ENCODE results near the gene WFDC11. TPM values are rescaled to one million over a fixed set of nuclear protein-coding genes. Genes with fewer than 3 reads are reported as not detected.

WFDC11 gene
- total RNA-seq, 1 experiment from 2014 or later, result not detected

GRCh38 chr20:45612314-45612713, 57.7 kb downstream of the WFDC11 start:
- peaks cover 5 to 6% of the 10 kb centered on the region in 2 experiments; a peak in 4 of 5 replicates for H3K9me3 Mint-ChIP-seq
- peaks cover 12 to 13% of the 10 kb centered on the region in 2 experiments for H3K4me1 Mint-ChIP-seq
- no peak overlapping the region for H3K14ac ChIP-seq (ENCODE audit: insufficient read depth, low read length)
- no peak overlapping the region for H4K8ac ChIP-seq (replicated peaks; ENCODE audit: insufficient read length, low read depth, low read length)
- TF ChIP-seq CTCF (conservative IDR thresholded peaks at IDR 0.05), result no peak
- H2AFZ ChIP-seq (ENCODE audit: low read length), result no peak overlapping the region
- H2BK12ac ChIP-seq (ENCODE audit: insufficient read length, low read depth, low read length), result no peak overlapping the region
- no peak overlapping the region for H3K4ac ChIP-seq (ENCODE audit: low read depth, low read length)
- no peak overlapping the region for H3K27ac ChIP-seq (ENCODE audit: insufficient read length, low read depth, low read length)
- H3T11ph ChIP-seq (ENCODE audit: low read length), result no peak overlapping the region
- no peaks in the 10 kb centered on the region; the same call in 1 of the 2 replicates for H3K27me3 Mint-ChIP-seq (ENCODE audit: low read depth)
- no peak overlapping the region for H3K23ac ChIP-seq (ENCODE audit: insufficient read length, low read depth, low read length)
- H3K79me2 ChIP-seq (ENCODE audit: insufficient read depth, low read length), result no peaks in the 10 kb centered on the region
- no peaks in the 10 kb centered on the region for H3K23me2 ChIP-seq (ENCODE audit: insufficient read length, low read depth, low read length, poor library complexity, severe bottlenecking)
- H3K27me3 ChIP-seq (ENCODE audit: insufficient read depth, low read length), result no peaks in the 10 kb centered on the region
- H3K18ac ChIP-seq (ENCODE audit: insufficient read length, low read depth, low read length), result no peak overlapping the region
- H3K4me2 ChIP-seq (ENCODE audit: insufficient read depth, insufficient read length, low read length), result no peak overlapping the region
- H4K20me1 ChIP-seq (ENCODE audit: control insufficient read depth, insufficient read depth, insufficient read length), result no peaks in the 10 kb centered on the region
- no peak overlapping the region for H4K5ac ChIP-seq (ENCODE audit: insufficient read length, low read depth, low read length)
- H3K9ac ChIP-seq (ENCODE audit: extremely low read depth, insufficient read length, low read length), result no peak overlapping the region
- no peak overlapping the region for H2BK15ac ChIP-seq (ENCODE audit: low read depth, low read length)
- no peak overlapping the region for H2BK120ac ChIP-seq (ENCODE audit: low read depth, low read length, poor library complexity, severe bottlenecking)
- H3K27ac Mint-ChIP-seq, result no peak overlapping the region
- H3K9me3 ChIP-seq (ENCODE audit: control insufficient read depth, low read depth, low read length), result peaks cover 6% of the 10 kb centered on the region
- no peak overlapping the region for H4K91ac ChIP-seq (ENCODE audit: insufficient read length, low read depth, low read length)
- no peak overlapping the region for H3K4me3 Mint-ChIP-seq
- H2BK20ac ChIP-seq (ENCODE audit: low read depth, low read length, poor library complexity, severe bottlenecking), result no peak overlapping the region
- H2AK5ac ChIP-seq (ENCODE audit: insufficient read length, low read length), result no peak overlapping the region
- no peak overlapping the region for H3K56ac ChIP-seq (ENCODE audit: insufficient read length, low read depth, low read length)
- H3K4me1 ChIP-seq (ENCODE audit: insufficient read depth, low read length), result peaks cover 3% of the 10 kb centered on the region; the same call in 1 of the 2 replicates
- H2BK5ac ChIP-seq (ENCODE audit: insufficient read length, low read length), result no peak overlapping the region
- no peak for DNase-seq
- peaks cover 0 to 4% (median under 1%) of the 10 kb centered on the region in 3 experiments; a peak in 5 of 7 replicates for H3K36me3 Mint-ChIP-seq (ENCODE audit: insufficient read depth in 1 of 3, low read depth in 3 of 3)
- no peaks in the 10 kb centered on the region for H3K79me1 ChIP-seq (ENCODE audit: insufficient read depth, low read depth, low read length, poor library complexity, severe bottlenecking)

All from H9 (cell line).